ENCODE results near the gene ATP8B4.
"Not testable (repeated sequence)": the region's sequence is repeated elsewhere in the genome, so short reads cannot be mapped to it uniquely, and the experiment has no call there.

ATP8B4 gene

GRCh38 chr15:50140098-50140497 is 21.1 kb upstream of the ATP8B4 start:
- DNase-seq: no peak

- DNase-seq: no peak
Measured at GRCh38 chr15:50138391-50138790, 19.4 kb upstream of the ATP8B4 start.

GRCh38 chr15:50137893-50138292 is 18.9 kb upstream of the ATP8B4 start:
- DNase-seq: no peak

GRCh38 chr15:50137330-50137761 is 18.3 kb upstream of the ATP8B4 start:
- peak; percentile 66 to 76 for DNase-seq

- DNase-seq: peak; percentile 44 to 64
Measured at GRCh38 chr15:50135031-50135551, 16.1 kb upstream of the ATP8B4 start.

GRCh38 chr15:50134524-50135024 is 15.5 kb upstream of the ATP8B4 start:
- DNase-seq: no peak

- not testable (repeated sequence) for DNase-seq
Measured at GRCh38 chr15:50132251-50132984, 13.4 kb upstream of the ATP8B4 start.

- no peak for DNase-seq
Measured at GRCh38 chr15:50131617-50132016, 12.6 kb upstream of the ATP8B4 start.

- DNase-seq: no peak
Measured at GRCh38 chr15:50128266-50128665, 9.2 kb upstream of the ATP8B4 start.

- DNase-seq: no peak
Measured at GRCh38 chr15:50127255-50127777, 8.3 kb upstream of the ATP8B4 start.

- no peak for DNase-seq
Measured at GRCh38 chr15:50126072-50126471, 7.0 kb upstream of the ATP8B4 start.

- DNase-seq: no peak
Measured at GRCh38 chr15:50124631-50125030, 5.6 kb upstream of the ATP8B4 start.

- DNase-seq: no peak
Measured at GRCh38 chr15:50123861-50124557, 5.0 kb upstream of the ATP8B4 start.

GRCh38 chr15:50120729-50121128 is 1.7 kb upstream of the ATP8B4 start:
- no peak for DNase-seq

- DNase-seq: no peak
Measured at GRCh38 chr15:50117431-50118027, 1.5 kb downstream of the ATP8B4 start.

GRCh38 chr15:50116477-50116876 is 2.6 kb downstream of the ATP8B4 start:
- DNase-seq: no peak

GRCh38 chr15:50113992-50114780 is 4.8 kb downstream of the ATP8B4 start:
- DNase-seq: no peak

GRCh38 chr15:50113187-50113505 is 5.9 kb downstream of the ATP8B4 start:
- DNase-seq: no peak

- DNase-seq: no peak
Measured at GRCh38 chr15:50112488-50113186, 6.4 kb downstream of the ATP8B4 start.

- DNase-seq: no peak
Measured at GRCh38 chr15:50110285-50110684, 8.7 kb downstream of the ATP8B4 start.

- DNase-seq: no peak
Measured at GRCh38 chr15:50109076-50109987, 9.7 kb downstream of the ATP8B4 start.
